OCI-LY7 (cell line): ENCODE results near the gene AQR.

Experiments used
- CTCF ChIP-seq: fragments of 200-600 bp; sonication (generic); conservative IDR thresholded peaks from 2 replicates; pipeline ENCODE4 v1.5.1; 2014; ENCODE audit warnings: mild to moderate bottlenecking, antibody characterized with exemption, low read length, moderate library complexity, mixed read lengths
- EZH2phosphoT487 ChIP-seq: fragments of 200-600 bp; sonication (generic); IDR thresholded peaks from 2 replicates; pipeline ENCODE4 v1.6.1; 2018; ENCODE audit warnings: low read depth, borderline replicate concordance, mild to moderate bottlenecking, mixed run types, antibody characterized with exemption, low read length, moderate library complexity, mixed read lengths

DNA sequence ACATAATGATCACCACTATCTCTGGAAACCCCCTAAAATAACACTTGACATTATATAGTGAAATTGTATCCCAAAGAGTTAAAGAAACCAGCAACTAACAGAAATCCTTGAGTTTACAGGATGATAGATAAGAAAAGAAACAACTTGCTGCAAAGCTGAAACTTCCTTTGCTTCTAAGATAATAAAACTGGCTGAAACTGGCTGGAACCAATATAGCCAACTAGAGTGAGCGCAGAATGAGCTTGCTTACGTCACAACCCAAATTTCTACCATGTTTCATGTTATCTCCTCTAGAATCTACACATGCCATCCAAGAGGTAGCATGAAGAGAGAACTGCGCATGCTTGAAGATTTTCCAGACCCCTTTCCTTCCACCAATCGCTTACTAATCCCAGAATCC is 90.4 kb downstream of the AQR start:
- TF ChIP-seq CTCF (no peak), EZH2phosphoT487 (no peak)
